GM12891 (cell line): ENCODE data around the gene CHORDC1.
"Not testable (repeated sequence)": the region's sequence is repeated elsewhere in the genome, so short reads cannot be mapped to it uniquely, and the experiment has no call there.

Experiments
- PAX5 ChIP-seq: IDR thresholded peaks from 2 replicates; pipeline ENCODE4 v1.6.1; 2011; ENCODE audit warnings: low read length, moderate library complexity, mild to moderate bottlenecking; ENCODE audit not compliant: insufficient read depth, severe bottlenecking
- POLR2A ChIP-seq: IDR thresholded peaks from 2 replicates; pipeline ENCODE4 v1.6.1; 2011; ENCODE audit warnings: low read depth, low read length, control low read depth
- POLR2AphosphoS5 ChIP-seq: IDR thresholded peaks from 2 replicates; pipeline ENCODE4 v1.6.1; 2011; ENCODE audit warnings: low read depth, low read length, control low read depth
- POU2F2 ChIP-seq: IDR thresholded peaks from 2 replicates; pipeline ENCODE4 v1.6.1; 2011; ENCODE audit warnings: low read depth, mild to moderate bottlenecking, control low read depth, low read length, moderate library complexity
- SPI1 ChIP-seq: IDR thresholded peaks from 2 replicates; pipeline ENCODE4 v1.6.1; 2011; ENCODE audit warnings: low read depth, low read length, control low read depth
- TAF1 ChIP-seq: IDR thresholded peaks from 2 replicates; pipeline ENCODE4 v1.6.1; 2011; ENCODE audit warnings: low read depth, low read length, control low read depth

DNA sequence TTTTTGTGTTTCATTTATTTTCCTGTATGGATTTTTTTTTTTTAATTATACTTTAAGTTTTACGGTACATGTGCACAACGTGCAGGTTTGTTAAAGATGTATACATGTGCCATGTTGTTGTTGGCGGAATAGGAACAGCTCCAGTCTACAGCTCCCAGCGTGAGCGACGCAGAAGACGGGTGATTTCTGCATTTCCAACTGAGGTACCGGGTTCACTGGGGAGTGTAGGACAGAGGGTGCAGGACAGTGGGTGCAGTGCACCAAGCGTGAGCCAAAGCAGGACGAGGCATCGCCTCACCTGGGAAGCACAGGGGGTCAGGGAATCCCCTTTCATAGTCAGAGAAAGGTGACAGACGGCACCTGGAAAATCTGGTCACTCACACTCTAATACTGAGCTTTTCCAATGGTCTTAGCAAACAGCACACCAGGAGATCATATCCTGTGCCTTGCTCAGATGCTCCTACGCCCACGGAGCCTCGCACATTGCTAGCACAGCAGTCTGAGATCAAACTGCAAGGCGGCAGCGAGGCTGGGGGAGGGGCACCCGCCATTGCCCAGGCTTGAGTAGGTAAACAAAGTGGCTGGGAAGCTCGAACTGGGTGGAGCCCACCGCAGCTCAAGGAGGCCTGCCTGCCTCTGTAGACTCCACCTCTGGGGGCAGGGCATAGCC, 17.3 kb upstream of the CHORDC1 start:
- not testable (repeated sequence) for TF ChIP-seq POLR2AphosphoS5, POLR2A, SPI1, TAF1, PAX5, POU2F2
